AG09319 (cell line): ENCODE data around the gene PARD3.

Experiments
- DNase-seq: peaks from one replicate; pipeline ENCODE4 v3.0.0-alpha.2; 2010; ENCODE audit warnings: low read depth; ENCODE audit errors: extremely low read depth
- CTCF ChIP-seq: IDR thresholded peaks from 2 replicates; pipeline ENCODE4 v1.5.1; 2011; ENCODE audit warnings: low read depth, mild to moderate bottlenecking, inconsistent platforms, low read length, moderate library complexity

PARD3 gene

DNA sequence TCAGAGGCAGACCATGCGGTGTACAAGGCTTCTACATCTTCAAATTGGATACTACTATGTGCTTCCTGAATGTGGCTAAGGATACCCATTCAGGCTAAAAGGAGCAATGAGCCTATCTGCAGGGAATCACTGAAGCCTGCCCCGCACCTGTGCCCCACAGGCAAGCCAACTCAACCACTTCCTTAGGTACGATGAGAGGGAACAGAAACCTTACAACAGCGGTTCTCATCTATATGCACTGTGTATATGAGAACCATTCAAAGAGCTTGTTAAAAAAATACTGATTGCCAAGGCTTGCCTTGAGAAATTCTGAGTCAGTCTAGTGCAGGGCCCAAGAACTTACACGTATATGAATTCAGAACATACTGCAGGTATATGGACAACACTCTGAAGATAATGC lies 679.6 kb downstream of the PARD3 start:
- DNase-seq: no peak
- no peak for TF ChIP-seq CTCF

DNA sequence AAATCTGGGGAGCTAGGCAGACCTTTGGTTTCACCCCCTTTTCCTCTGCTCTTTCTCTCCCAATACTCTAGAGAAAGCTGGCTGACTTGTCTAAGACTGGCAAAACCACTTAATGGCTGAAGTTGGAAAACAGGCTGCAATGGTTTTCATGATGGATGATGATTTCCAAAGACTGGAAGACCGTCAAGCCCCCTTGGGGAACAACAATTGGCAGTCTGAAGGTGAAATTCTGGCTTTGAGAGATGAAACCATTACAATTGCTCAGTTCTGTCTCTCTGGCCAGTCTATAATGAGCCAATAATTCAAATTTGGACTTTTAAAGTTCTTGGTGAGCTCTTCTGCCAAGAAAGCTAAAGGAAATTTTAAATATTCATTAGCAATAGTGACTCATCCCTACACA lies 680.5 kb downstream of the PARD3 start:
- DNase-seq: no peak
- no peak for TF ChIP-seq CTCF

GRCh38 chr10:34133406-34133805 lies 681.7 kb downstream of the PARD3 start:
- DNase-seq: no peak
- no peak for TF ChIP-seq CTCF

- no peak for DNase-seq
- TF ChIP-seq CTCF: no peak
These were observed 683.9 kb downstream of the PARD3 start for GRCh38 chr10:34131152-34131551.

DNA sequence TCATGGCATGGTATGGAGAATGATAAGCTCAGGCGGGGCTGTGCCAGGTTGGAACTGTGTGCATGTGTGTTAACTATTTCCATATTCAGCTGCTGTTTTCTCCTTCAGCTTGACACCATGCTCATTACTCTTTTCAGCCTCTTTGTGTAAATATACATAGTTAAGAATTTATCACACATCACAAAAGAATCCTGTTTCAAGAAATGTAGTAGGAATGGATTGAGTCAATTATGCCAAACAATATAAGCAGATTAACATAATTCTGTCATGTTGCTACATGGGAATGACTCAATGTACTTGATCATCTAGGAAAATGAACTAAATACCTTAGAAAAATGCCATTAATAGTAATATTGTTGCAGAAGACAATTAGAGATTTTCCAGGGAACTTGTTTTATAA lies 687.4 kb downstream of the PARD3 start:
- no peak for DNase-seq
- TF ChIP-seq CTCF: no peak

- no peak for TF ChIP-seq CTCF
- no peak for DNase-seq
These were observed 688.5 kb downstream of the PARD3 start for GRCh38 chr10:34126371-34127151.

DNA sequence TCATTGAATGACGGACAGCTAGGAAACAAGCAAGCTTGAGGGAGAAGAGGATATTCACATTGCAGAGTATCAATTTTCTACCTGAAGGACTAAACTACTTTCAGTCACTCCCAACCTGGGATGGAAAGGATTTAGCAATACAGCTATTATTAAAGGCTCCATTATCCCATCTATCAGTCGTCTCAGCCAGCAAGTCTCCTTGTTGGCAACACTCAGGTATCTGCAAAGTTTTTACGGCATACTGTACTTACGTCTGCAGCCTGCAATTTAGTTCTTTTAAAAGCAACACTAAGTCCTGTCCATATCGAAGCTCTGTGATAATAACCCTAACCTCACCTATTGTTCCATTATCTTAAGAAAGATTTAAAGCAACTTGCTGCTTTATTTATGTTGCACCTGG lies 689.4 kb downstream of the PARD3 start:
- no peak for TF ChIP-seq CTCF
- no peak for DNase-seq
